Measurements from ENCODE around the gene B4GAT1. TPM values are rescaled to one million over a fixed set of nuclear protein-coding genes. Genes with fewer than 3 reads are reported as not detected.

Gene B4GAT1
- total RNA-seq, result 11.6 and 35.0 TPM in 2 replicates

GRCh38 chr11:66347425-66348276, at the start of gene B4GAT1:
B4GAT1 (minus strand) TSS chr11:66347629; CDS start chr11:66347545, 84 bp downstream.

GRCh38 chr11:66371627-66372415, 24.4 kb upstream of the B4GAT1 start, which contains the start of gene SLC29A2:
SLC29A2 (minus strand) TSS chr11:66371760; CDS start chr11:66371591, 169 bp downstream.

GRCh38 chr11:66344550-66345315, 2.7 kb downstream of the B4GAT1 start, which contains the start of gene BRMS1:
BRMS1 (minus strand) TSS chr11:66345104; CDS start chr11:66342234, 2,870 bp downstream.

GRCh38 chr11:66336234-66337102, 11.0 kb downstream of the B4GAT1 start, which contains the start of gene RIN1:
RIN1 (minus strand) TSS chr11:66336434; CDS start chr11:66336402, 32 bp downstream.

GRCh38 chr11:66316849-66317251, 30.6 kb downstream of the B4GAT1 start, which contains the start of gene CD248:
CD248 (minus strand) TSS chr11:66317044; CDS start chr11:66317027, 17 bp downstream.

Other genes with a start within 250 kb of the B4GAT1 start
- gene KLC2, start 89.9 kb downstream of the B4GAT1 start, total RNA-seq, result 18.5 and 21.2 TPM in 2 replicates
- gene RAB1B, start 79.0 kb downstream of the B4GAT1 start, total RNA-seq, result 59.3 and 68.8 TPM in 2 replicates
- gene CNIH2, start 69.5 kb downstream of the B4GAT1 start, total RNA-seq, result not detected in 2 replicates
- 189 and 200 TPM in 2 replicates for gene YIF1A, start 58.5 kb downstream of the B4GAT1 start, total RNA-seq
- not detected in 2 replicates for gene TMEM151A, start 55.7 kb downstream of the B4GAT1 start, total RNA-seq
- 0.24 TPM in 1 of 2 replicates, not detected in the other for gene CD248, start 30.6 kb downstream of the B4GAT1 start, total RNA-seq
- gene RIN1, start 11.2 kb downstream of the B4GAT1 start, total RNA-seq, result 33.3 and 64.2 TPM in 2 replicates
- gene BRMS1, start 2.5 kb downstream of the B4GAT1 start, total RNA-seq, result 69.1 and 82.4 TPM in 2 replicates
- 2.2 and 3.2 TPM in 2 replicates for gene SLC29A2, start 24.1 kb upstream of the B4GAT1 start, total RNA-seq
- gene NPAS4, start 73.4 kb upstream of the B4GAT1 start, total RNA-seq, result not detected in 2 replicates
- 34.9 and 53.7 TPM in 2 replicates for gene MRPL11, start 91.2 kb upstream of the B4GAT1 start, total RNA-seq
- gene PELI3, start 119.3 kb upstream of the B4GAT1 start, total RNA-seq, result 16.1 and 17.7 TPM in 2 replicates
- 54.4 and 85.1 TPM in 2 replicates for gene DPP3, start 132.8 kb upstream of the B4GAT1 start, total RNA-seq
- 13.0 and 16.4 TPM in 2 replicates for gene BBS1, start 163.0 kb upstream of the B4GAT1 start, total RNA-seq
- gene ZDHHC24, start 198.4 kb upstream of the B4GAT1 start, total RNA-seq, result 17.7 and 22.9 TPM in 2 replicates
- gene ACTN3, start 199.3 kb upstream of the B4GAT1 start, total RNA-seq, result not detected in 2 replicates
- gene CTSF, start 221.0 kb upstream of the B4GAT1 start, total RNA-seq, result 3.2 and 15.9 TPM in 2 replicates
- 0.48 TPM in 1 of 2 replicates, not detected in the other for gene CCDC87, start 245.4 kb upstream of the B4GAT1 start, total RNA-seq
- gene CCS, start 245.6 kb upstream of the B4GAT1 start, total RNA-seq, result 23.9 and 26.5 TPM in 2 replicates